GM10266 (cell line): Measurements from ENCODE around the gene USP6NL.

ENCODE experiments used
- DNase-seq: peaks from one replicate; pipeline ENCODE4 v3.0.0; 2012; ENCODE audit errors: extremely low spot score
- TF ChIP-seq, protein P1 (sequence below): IDR thresholded peaks from 2 replicates; pipeline ENCODE4 v1.5.1; 2012; ENCODE audit warnings: mild to moderate bottlenecking, low read depth; ENCODE audit not compliant: control insufficient read depth, insufficient read depth; ENCODE audit errors: missing control alignments

USP6NL gene

DNA sequence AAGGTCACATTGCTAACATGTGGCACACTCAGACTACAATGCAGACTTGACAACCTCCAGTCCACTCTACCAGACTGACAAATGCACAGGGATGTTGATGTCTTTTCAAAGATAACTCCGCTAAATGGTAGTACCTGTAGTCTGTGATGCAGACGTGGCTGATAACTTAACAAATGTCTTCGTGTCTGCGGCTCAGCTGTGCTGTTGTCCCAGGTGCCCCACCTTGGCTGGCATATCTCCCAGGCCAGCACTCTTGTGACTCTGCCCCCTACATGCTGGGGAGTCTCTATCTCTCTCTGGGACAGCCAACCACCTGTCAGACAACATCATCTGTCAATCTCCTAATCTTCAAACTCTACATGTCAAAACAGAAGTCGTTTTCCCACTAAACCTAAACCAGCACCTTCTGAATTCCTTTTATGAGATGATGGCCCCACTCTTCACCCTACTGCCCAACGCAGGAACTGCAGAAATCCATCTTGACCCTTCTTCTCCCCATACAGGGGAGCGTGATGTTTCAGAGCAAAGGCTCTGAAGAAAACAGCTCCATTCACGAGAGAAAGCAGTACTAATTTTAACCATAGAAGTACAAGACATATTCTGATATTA, 156.4 kb downstream of the USP6NL start:
- TF ChIP-seq, protein P1, sequence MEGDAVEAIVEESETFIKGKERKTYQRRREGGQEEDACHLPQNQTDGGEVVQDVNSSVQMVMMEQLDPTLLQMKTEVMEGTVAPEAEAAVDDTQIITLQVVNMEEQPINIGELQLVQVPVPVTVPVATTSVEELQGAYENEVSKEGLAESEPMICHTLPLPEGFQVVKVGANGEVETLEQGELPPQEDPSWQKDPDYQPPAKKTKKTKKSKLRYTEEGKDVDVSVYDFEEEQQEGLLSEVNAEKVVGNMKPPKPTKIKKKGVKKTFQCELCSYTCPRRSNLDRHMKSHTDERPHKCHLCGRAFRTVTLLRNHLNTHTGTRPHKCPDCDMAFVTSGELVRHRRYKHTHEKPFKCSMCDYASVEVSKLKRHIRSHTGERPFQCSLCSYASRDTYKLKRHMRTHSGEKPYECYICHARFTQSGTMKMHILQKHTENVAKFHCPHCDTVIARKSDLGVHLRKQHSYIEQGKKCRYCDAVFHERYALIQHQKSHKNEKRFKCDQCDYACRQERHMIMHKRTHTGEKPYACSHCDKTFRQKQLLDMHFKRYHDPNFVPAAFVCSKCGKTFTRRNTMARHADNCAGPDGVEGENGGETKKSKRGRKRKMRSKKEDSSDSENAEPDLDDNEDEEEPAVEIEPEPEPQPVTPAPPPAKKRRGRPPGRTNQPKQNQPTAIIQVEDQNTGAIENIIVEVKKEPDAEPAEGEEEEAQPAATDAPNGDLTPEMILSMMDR, result no peak
- no peak for DNase-seq

GRCh38 chr10:11454160-11454559, 157.3 kb downstream of the USP6NL start:
- TF ChIP-seq, protein P1, result no peak
- DNase-seq, result no peak

- no peak for DNase-seq
- TF ChIP-seq, protein P1, result no peak
Measured at GRCh38 chr10:11451640-11452260, 159.7 kb downstream of the USP6NL start.

DNA sequence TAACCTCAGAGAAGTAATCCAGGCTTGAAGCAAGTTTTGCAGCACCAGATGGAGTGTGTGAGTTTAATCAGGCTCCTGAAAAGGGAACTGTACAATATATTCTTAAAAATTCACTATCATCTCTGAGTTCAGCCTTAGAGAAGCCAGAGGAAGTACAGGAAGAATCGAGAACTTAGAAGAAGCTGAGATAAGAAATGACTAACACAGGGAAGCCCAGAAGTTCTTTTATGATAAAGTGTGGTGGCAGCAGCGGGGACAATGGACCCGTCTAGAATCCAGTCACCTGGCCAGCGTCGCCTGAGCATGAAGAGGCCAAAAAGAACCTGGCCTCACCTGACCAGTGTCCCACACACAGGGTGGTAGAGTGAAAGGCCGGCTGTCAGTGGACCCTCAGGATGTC, 161.0 kb downstream of the USP6NL start:
- DNase-seq, result no peak
- TF ChIP-seq, protein P1, result no peak

GRCh38 chr10:11449761-11450160, 161.7 kb downstream of the USP6NL start:
- TF ChIP-seq, protein P1, result no peak
- DNase-seq, result no peak

DNA sequence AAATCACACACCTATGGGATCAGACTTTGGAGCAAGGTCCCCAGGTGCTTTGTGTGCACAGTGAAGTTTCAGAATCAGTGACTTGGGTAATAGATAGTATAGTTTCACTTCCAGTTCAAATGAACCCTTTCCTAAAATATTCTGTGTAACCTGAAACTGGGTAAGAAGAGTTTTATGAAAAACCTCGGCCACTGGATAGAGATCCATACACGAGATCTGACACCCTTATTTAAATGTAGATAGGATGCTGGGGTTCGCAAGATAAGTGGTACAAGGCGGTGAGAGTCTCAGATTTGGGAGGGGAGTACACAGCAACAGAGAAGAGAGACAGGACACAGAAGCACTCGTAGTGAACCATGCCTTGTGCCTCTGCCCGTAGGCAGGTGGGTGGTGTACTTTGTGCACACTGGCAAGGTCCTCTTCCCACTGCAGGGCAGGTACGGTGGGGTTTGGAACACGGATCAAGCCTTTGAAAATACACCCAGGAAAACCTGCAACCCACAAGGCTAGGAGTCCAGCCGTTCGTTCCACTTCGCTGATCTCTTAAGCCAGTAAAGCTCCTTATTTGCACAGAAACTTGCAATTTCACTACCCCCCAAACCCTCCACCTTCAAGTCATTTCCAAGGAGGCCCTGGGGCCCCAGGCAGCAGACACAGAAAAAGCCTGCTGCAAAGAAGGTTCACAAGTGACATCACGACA, 162.8 kb downstream of the USP6NL start:
- TF ChIP-seq, protein P1, result no peak
- DNase-seq, result peak; percentile 51

- TF ChIP-seq, protein P1, result no peak
- peak; percentile 51 for DNase-seq
Measured at GRCh38 chr10:11448190-11448544, 163.3 kb downstream of the USP6NL start.
